K562 (cell line): ENCODE measurements around the gene PCOLCE2. TPM values are rescaled to one million over a fixed set of nuclear protein-coding genes. Genes with fewer than 3 reads are reported as not detected.

ENCODE experiments used
- ATAC-seq: fragments of 200-7000 bp; cut with Tn5 transposase; 3 replicates; pipeline ENCODE4 v1.9.1; 2020; ENCODE audit warnings: moderate library complexity
- BruUV-seq: library from RNA; stranded (reverse); fragments of 400-500 nt; replicated peaks from 2 replicates; lab custom pipeline; 2021; lab: Mats Ljungman, UMichigan
- CTCF ChIA-PET: fragments of 300-600 bp; formaldehyde crosslinking; extraction: SDS; loops from one replicate; lab custom pipeline; 2021; ENCODE audit warnings: low intra/inter-chr PET ratio; lab: Yijun Ruan, JAX
- POLR2A ChIA-PET: fragments of 300-600, 350-650 bp; sonication (Branson Sonifier 250); formaldehyde crosslinking; extraction: SDS; loops from one replicate; lab custom pipeline; 2021; ENCODE audit warnings: antibody characterized with exemption, inconsistent platforms; lab: Yijun Ruan, JAX
- DNase-seq, 4 experiments: peaks; one replicate each; pipeline versions ENCODE4 v3.0.0 to v3.0.0-alpha.2; 2011 to 2018; ENCODE audit warnings: low spot score in 3 of 4, mixed read lengths in 3 of 4; ENCODE audit errors: extremely low read depth in 1 of 4
- FAIRE-seq: peaks from 2 replicates; lab custom pipeline; 2011; peaks lifted over from hg19 to GRCh38; lab: Jason Lieb, UNC
- H2AFZ ChIP-seq: 2 replicates; pipeline ENCODE4 v1.6.0; 2011; ENCODE audit warnings: low read depth, low read length, control low read depth, inconsistent platforms
- H3K27ac ChIP-seq: fragments of 200-600 bp; 3 replicates; pipeline ENCODE4 v1.8.0; 2011; ENCODE audit warnings: low read depth, mild to moderate bottlenecking, control low read depth, inconsistent platforms, low read length, moderate library complexity, mixed read lengths; ENCODE audit errors: extremely low read depth
- H3K27me3 ChIP-seq, 2 experiments: fragments of 300-600 bp in 1 of 2; 2 replicates in 1 of 2; 3 replicates in 1 of 2; pipeline versions ENCODE4 v1.6.0 to v1.8.0; 2011; ENCODE audit warnings: inconsistent platforms in 2 of 2, low read length in 2 of 2, mild to moderate bottlenecking in 1 of 2, mixed read lengths in 1 of 2, moderate library complexity in 1 of 2; ENCODE audit not compliant: control insufficient read depth in 2 of 2, insufficient read depth in 2 of 2
- H3K36me3 ChIP-seq: fragments of 300-600 bp; 3 replicates; pipeline ENCODE4 v1.8.0; 2011; ENCODE audit warnings: mild to moderate bottlenecking, low read length, inconsistent platforms; ENCODE audit not compliant: control insufficient read depth, insufficient read depth
- H3K4me1 ChIP-seq, 2 experiments: fragments of 200-600 bp in 1 of 2; replicated peaks in 1 of 2; 2 replicates in 1 of 2; 3 replicates in 1 of 2; pipeline versions ENCODE4 v1.5.1 to v1.8.0; 2011; ENCODE audit warnings: inconsistent platforms in 2 of 2, low read length in 2 of 2, mild to moderate bottlenecking in 1 of 2, mixed read lengths in 1 of 2, moderate library complexity in 1 of 2; ENCODE audit not compliant: control insufficient read depth in 2 of 2, insufficient read depth in 2 of 2
- H3K4me2 ChIP-seq: 2 replicates; pipeline ENCODE4 v1.6.1; 2011; ENCODE audit warnings: low read length, control low read depth, inconsistent platforms, mixed read lengths; ENCODE audit not compliant: insufficient read depth
- H3K4me3 ChIP-seq: fragments of 200-600 bp; sonication (generic), shearing (Covaris generic); 2 replicates; pipeline ENCODE4 v1.5.1; 2016; ENCODE audit warnings: control low read depth, inconsistent platforms
- H3K79me2 ChIP-seq: fragments of 200-600 bp; 3 replicates; pipeline ENCODE4 v1.8.0; 2011; ENCODE audit warnings: low read length, inconsistent platforms; ENCODE audit not compliant: control insufficient read depth, insufficient read depth
- H3K9ac ChIP-seq, 2 experiments: 2 replicates each; pipeline versions ENCODE4 v1.6.0 to v1.6.1; 2011; ENCODE audit warnings: low read depth in 2 of 2, low read length in 2 of 2, control low read depth in 1 of 2, inconsistent platforms in 1 of 2, mild to moderate bottlenecking in 1 of 2, mixed read lengths in 1 of 2; ENCODE audit not compliant: insufficient read depth in 1 of 2
- H3K9me1 ChIP-seq: one replicate; pipeline ENCODE4 v1.6.0; 2011; ENCODE audit warnings: inconsistent platforms, mild to moderate bottlenecking, low read length, moderate library complexity; ENCODE audit not compliant: control insufficient read depth, insufficient read depth
- H3K9me3 ChIP-seq: replicated peaks from 2 replicates; pipeline ENCODE4 v1.5.1; 2011; ENCODE audit warnings: low read depth, low read length, inconsistent platforms; ENCODE audit not compliant: control insufficient read depth, insufficient read depth
- H4K20me1 ChIP-seq: replicated peaks from 2 replicates; pipeline ENCODE4 v1.6.1; 2011; ENCODE audit warnings: low read length, inconsistent platforms, mixed read lengths; ENCODE audit not compliant: control insufficient read depth, insufficient read depth
- DLX4 ChIP-seq: fragments of 250-450 bp; sonication (Bioruptor Pico); IDR thresholded peaks from 2 replicates; pipeline ENCODE4 v1.6.1; 2021; ENCODE audit warnings: mild to moderate bottlenecking
- FOXA3 ChIP-seq, 2 experiments: fragments of 450-650 bp in 1 of 2; sonication (generic) in 1 of 2; formaldehyde crosslinking; IDR thresholded peaks in 1 of 2; conservative IDR thresholded peaks in 1 of 2; 2 replicates each; pipeline versions ENCODE4 v1.4.0 to v1.8.0; 2020 to 2022; ENCODE audit warnings: mild to moderate bottlenecking in 2 of 2, missing genetic modification reagents in 1 of 2
- JUND ChIP-seq, 2 experiments: IDR thresholded peaks; 2 replicates in 1 of 2; 3 replicates in 1 of 2; pipeline ENCODE4 v1.6.1; 2011; ENCODE audit warnings: borderline replicate concordance in 2 of 2, low read depth in 2 of 2, low read length in 2 of 2, improper control_type of control experiment in 1 of 2, missing biosample characterization in 1 of 2, missing genetic modification characterization in 1 of 2, missing genetic modification reagents in 1 of 2
- KDM1A ChIP-seq, 2 experiments: fragments of 450-650 bp; IDR thresholded peaks; 2 replicates each; pipeline ENCODE4 v1.6.1; 2016; ENCODE audit warnings: mild to moderate bottlenecking in 2 of 2
- RAD21 ChIP-seq, 2 experiments: fragments of 250-450 bp in 1 of 2; fragments of 450-650 bp in 1 of 2; sonication (Bioruptor Pico) in 1 of 2; formaldehyde crosslinking in 1 of 2; IDR thresholded peaks in 1 of 2; conservative IDR thresholded peaks in 1 of 2; 2 replicates each; pipeline versions ENCODE4 v1.4.0 to v1.8.0; 2020 to 2022; ENCODE audit warnings: mild to moderate bottlenecking in 2 of 2, moderate library complexity in 1 of 2
- RBBP5 ChIP-seq: fragments of 200-600 bp; sonication (generic); IDR thresholded peaks from 2 replicates; pipeline ENCODE4 v1.6.1; 2012; ENCODE audit warnings: borderline replicate concordance, mild to moderate bottlenecking, low read length, control low read depth, inconsistent platforms; ENCODE audit not compliant: insufficient read depth, poor library complexity, severe bottlenecking
- REST ChIP-seq, 2 experiments: fragments of 450-650 bp; formaldehyde crosslinking in 1 of 2; IDR thresholded peaks; 2 replicates each; pipeline versions ENCODE4 v1.4.0 to v1.6.1; 2014 to 2020; ENCODE audit warnings: mild to moderate bottlenecking in 2 of 2, borderline replicate concordance in 1 of 2, low read depth in 1 of 2
- SMC3 ChIP-seq: conservative IDR thresholded peaks from 2 replicates; pipeline ENCODE4 v1.6.1; 2011; ENCODE audit warnings: low read depth, low read length, improper control_type of control experiment; ENCODE audit not compliant: insufficient read depth
- ZKSCAN1 ChIP-seq: fragments of 150-350 bp; IDR thresholded peaks from 2 replicates; pipeline ENCODE4 v1.6.1; 2016; ENCODE audit warnings: low read depth, low read length
- WGBS: fragments of 100-300 bp; shearing (Covaris generic); methylation state at CpG from one replicate; pipeline ENCODE4 v1.1.6; 2016; ENCODE audit warnings: low coverage, mixed read lengths; ENCODE audit not compliant: insufficient coverage; ENCODE audit errors: missing lambda C conversion rate; 5-methylcytosine and 5-hydroxymethylcytosine counted together
- in situ Hi-C: fragments of 300-500 bp; cut with MboI; formaldehyde crosslinking; loops from 4 replicates; pipeline ENCODE4 v1.15.0; 2018; ENCODE audit warnings: inconsistent platforms, mixed read lengths
- intact Hi-C: fragments of 100-400 bp; cut with micrococcal nuclease; formaldehyde crosslinking; loops from 2 replicates; pipeline ENCODE4 v1.14.2; 2022
- polyA plus RNA-seq, 8 experiments: library from polyadenylated mRNA; depleted of rRNA in 4 of 8; stranded (reverse) in 5 of 8; unstranded in 3 of 8; fragments of >200 nt; fragmentation: Nextera tagmentation in 2 of 8; fragmentation: Illumina TruSeq in 1 of 8; extraction: Ambion mirVana in 2 of 8; extraction: Trizol in 1 of 8; gene quantifications; 2 replicates each; pipeline versions ENCODE4 v1.2.1 to v1.2.3, GENCODE V29; 2011 to 2014; ENCODE audit warnings: inconsistent platforms in 1 of 8, missing spikeins in 1 of 8
- total RNA-seq, 7 experiments: library from RNA; depleted of rRNA in 6 of 7; stranded (reverse); fragments of >200 nt in 6 of 7; fragmentation: Illumina TruSeq in 2 of 7; extraction: Trizol in 2 of 7; gene quantifications; 2 replicates each; pipeline versions ENCODE4 v1.2.1 to v1.2.3, GENCODE V29; 2011 to 2021; ENCODE audit warnings: low replicate concordance in 1 of 7

PCOLCE2 gene
- total and polyA plus RNA-seq, 9 of the 15 experiments (the other 6 are each of a cell fraction or from before 2014, with no cell fraction given), result 0.18 to 1.2 (median 0.65) TPM

GRCh38 chr3:142904639-142905436, 16.0 kb upstream of the PCOLCE2 start:
- FAIRE-seq (peak; percentile 73), DNase-seq (peak in 2 of 4 experiments; percentile 35 to 49), ATAC-seq (peak; percentile 81)
- intact Hi-C loops, result loop anchor here (1.0 to 5.0 kb wide), 3 partner anchors 58 to 318 kb away; no protein-coding TSS in a partner anchor
- in situ Hi-C loops, result loop anchor here (10.0 kb wide), 1 partner anchor 320 kb away; no protein-coding TSS in a partner anchor
- H3K4me2 ChIP-seq, result peak overlapping the region; percentile 40
- H3K9me3 ChIP-seq, result no peaks in the 10 kb centered on the region
- no peaks in the 10 kb centered on the region for H4K20me1 ChIP-seq
- H3K9me1 ChIP-seq, result no peaks in the 10 kb centered on the region
- H3K9ac ChIP-seq, result no peak overlapping the region; a peak in 1 of 4 replicates
- H2AFZ ChIP-seq, result peak overlapping the region; percentile 81
- ChIA-PET POLR2A (interaction anchor here (0.6 kb wide), 1 partner anchor 20 kb away, joined by 3 read pairs; no protein-coding TSS in a partner anchor), CTCF (interaction anchor here (1.9 kb wide), 1 partner anchor 318 kb away, joined by 13 read pairs; no protein-coding TSS in a partner anchor)
- H3K27me3 ChIP-seq, result 0 out of 5 replicates have a peak, but pooled peaks cover 0 to 3% of the 10 kb centered on the region in 2 experiments
- no TSS peak for BruUV-seq
- no peak overlapping the region for H3K4me3 ChIP-seq
- no peak overlapping the region for H3K27ac ChIP-seq
- H3K4me1 ChIP-seq, result no peaks in the 10 kb centered on the region; a peak in 2 of 5 replicates
- 7% methylated on average over 11 of the region's 11 CpGs for WGBS
- H3K79me2 ChIP-seq, result no peaks in the 10 kb centered on the region
- H3K36me3 ChIP-seq, result no peaks in the 10 kb centered on the region
- TF ChIP-seq JUND (IDR thresholded peaks at IDR 0.05; ENCODE audit: borderline replicate concordance, low read depth, low read length) (peak; percentile 66; the same call in 1 of the 2 replicates), JUND (tag; IDR thresholded peaks at IDR 0.05; ENCODE audit: borderline replicate concordance, low read depth, low read length) (peak; percentile 68; the same call in 2 of the 3 replicates), DLX4 (CRISPR knock-in tag) (no peak), REST (IDR thresholded peaks at IDR 0.05; ENCODE audit: borderline replicate concordance) (peak; percentile 57; the same call in 1 of the 2 replicates), REST (CRISPR knock-in tag; IDR thresholded peaks at IDR 0.05; ENCODE audit: low read depth) (no peak), RBBP5 (no peak), RAD21 (CRISPR knock-in tag; conservative IDR thresholded peaks at IDR 0.05 in 1 of 2, IDR thresholded peaks at IDR 0.05 in 1 of 2) (peak; percentile 63 to 77), ZKSCAN1 (no peak), SMC3 (0 out of 2 replicates have a peak, but pooled peaks have one; percentile 20), FOXA3 (CRISPR knock-in tag; conservative IDR thresholded peaks at IDR 0.05 in 1 of 2, IDR thresholded peaks at IDR 0.05 in 1 of 2) (no peak), KDM1A (IDR thresholded peaks at IDR 0.05) (peak; percentile 37 to 53; a peak in 2 of 4 replicates)
